22Rv1 (cell line): ENCODE results near the gene MAP4K4.

ENCODE experiments used
- H3K27ac ChIP-seq: fragments of 450-650 bp; 2 replicates; pipeline ENCODE4 v1.5.1; 2017
- CTCF ChIP-seq: fragments of 450-650 bp; IDR thresholded peaks from 2 replicates; pipeline ENCODE4 v1.5.1; 2017; ENCODE audit warnings: mild to moderate bottlenecking
- ZFX ChIP-seq: fragments of 450-650 bp; IDR thresholded peaks from 2 replicates; pipeline ENCODE4 v1.6.1; 2017; ENCODE audit warnings: antibody characterized with exemption, borderline replicate concordance

Gene MAP4K4

GRCh38 chr2:101731221-101732054 lies 33.9 kb downstream of the MAP4K4 start:
- TF ChIP-seq ZFX (no peak), CTCF (no peak)
- no peak overlapping the region for H3K27ac ChIP-seq

- no peak overlapping the region for H3K27ac ChIP-seq
- TF ChIP-seq CTCF (no peak), ZFX (no peak)
Observed at GRCh38 chr2:101732199-101732598, 34.7 kb downstream of the MAP4K4 start.

- no peak overlapping the region for H3K27ac ChIP-seq
- no peak for TF ChIP-seq CTCF
- TF ChIP-seq ZFX, result no peak
Observed at GRCh38 chr2:101732773-101733256, 35.3 kb downstream of the MAP4K4 start.

GRCh38 chr2:101733257-101733993 lies 35.9 kb downstream of the MAP4K4 start:
- TF ChIP-seq ZFX, result no peak
- no peak overlapping the region for H3K27ac ChIP-seq

- TF ChIP-seq ZFX (no peak), CTCF (no peak)
- H3K27ac ChIP-seq, result no peak overlapping the region
Observed at GRCh38 chr2:101734505-101735165, 37.1 kb downstream of the MAP4K4 start.

- TF ChIP-seq CTCF (no peak), ZFX (no peak)
- H3K27ac ChIP-seq, result no peak overlapping the region
Observed at GRCh38 chr2:101735166-101735533, 37.6 kb downstream of the MAP4K4 start.

GRCh38 chr2:101736233-101736632 lies 38.7 kb downstream of the MAP4K4 start:
- TF ChIP-seq ZFX (no peak), CTCF (no peak)

More at GRCh38 chr2:101736233-101736632, 38.7 kb downstream of the MAP4K4 start:
- no peak overlapping the region for H3K27ac ChIP-seq
